ENCODE measurements around the gene NRG2. TPM values are rescaled to one million over a fixed set of nuclear protein-coding genes. Genes with fewer than 3 reads are reported as not detected.

Gene NRG2
- total and polyA plus RNA-seq, 12 donors = 1.8 to 16.7 (median 8.4) TPM

- Histone ChIP-seq H3K27me3 (no peaks in the 10 kb centered on the region), H3K4me3 (no peak overlapping the region), H3K4me1 (replicated peaks in 1 of 2) (peaks cover 11 to 20% of the 10 kb centered on the region in 2 donors), H3K27ac (peak overlapping the region in 2 of 5 donors; percentile 10 to 15), H3K9me3 (replicated peaks in 1 of 3) (no peaks in the 10 kb centered on the region), H3K36me3 (replicated peaks in 1 of 2) (no peaks in the 10 kb centered on the region)
- DNase-seq = peak in 1 of 7 donors; percentile 29
- WGBS, 4 donors = 13 to 27% (median 19%) methylated on average over 1 of the region's 1 CpG
- intact Hi-C loops (cut with DNase I) = no loop called here
- TF ChIP-seq POLR2A (IDR thresholded peaks at IDR 0.05) (no peak), CTCF (IDR thresholded peaks at IDR 0.05) (no peak)
These were observed 18.2 kb downstream of the NRG2 start for GRCh38 chr5:140024928-140025327.

- DNase-seq = no peak
- WGBS, 4 donors = 79 to 93% (median 87%) methylated on average over 6 of the region's 6 CpGs
- intact Hi-C loops (cut with DNase I) = no loop called here
- peaks cover 16 to 26% of the 10 kb centered on the region in 2 donors for H3K4me1 ChIP-seq (replicated peaks in 1 of 2)
- TF ChIP-seq POLR2A (IDR thresholded peaks at IDR 0.05) (no peak), CTCF (IDR thresholded peaks at IDR 0.05) (no peak)
- H3K36me3 ChIP-seq (replicated peaks in 1 of 2) = no peaks in the 10 kb centered on the region
- H3K4me3 ChIP-seq = no peak overlapping the region
- no peaks in the 10 kb centered on the region for H3K27me3 ChIP-seq
- H3K27ac ChIP-seq = no peak overlapping the region
- no peaks in the 10 kb centered on the region for H3K9me3 ChIP-seq (replicated peaks in 1 of 3)
These were observed 19.4 kb downstream of the NRG2 start for GRCh38 chr5:140023611-140024191.

- intact Hi-C loops (cut with DNase I) = no loop called here
- H3K27me3 ChIP-seq = no peaks in the 10 kb centered on the region
- peak overlapping the region; percentile 25 to 73 (median 36) for H3K27ac ChIP-seq
- 28 to 36% (median 29%) methylated on average over 4 of the region's 4 CpGs for WGBS, 4 donors
- no peaks in the 10 kb centered on the region for H3K36me3 ChIP-seq (replicated peaks in 1 of 2)
- no peak for TF ChIP-seq POLR2A (IDR thresholded peaks at IDR 0.05)
- H3K9me3 ChIP-seq (replicated peaks in 1 of 3) = no peaks in the 10 kb centered on the region
- DNase-seq = peak in 6 of 7 donors; percentile 39 to 76 (median 54)
- H3K4me3 ChIP-seq = no peak overlapping the region
- peaks cover 31 to 42% of the 10 kb centered on the region in 2 donors for H3K4me1 ChIP-seq (replicated peaks in 1 of 2)
These were observed 22.4 kb downstream of the NRG2 start for GRCh38 chr5:140020601-140021177.

- 47 to 52% (median 50%) methylated on average over 4 of the region's 4 CpGs for WGBS, 4 donors
- H3K27ac ChIP-seq = peak overlapping the region in 3 of 5 donors; percentile 22 to 68 (median 31)
- peaks cover 31 to 42% of the 10 kb centered on the region in 2 donors for H3K4me1 ChIP-seq (replicated peaks in 1 of 2)
- no peak for TF ChIP-seq CTCF (IDR thresholded peaks at IDR 0.05)
- TF ChIP-seq POLR2A (IDR thresholded peaks at IDR 0.05) = no peak
- intact Hi-C loops (cut with DNase I) = no loop called here
- no peaks in the 10 kb centered on the region for H3K9me3 ChIP-seq (replicated peaks in 1 of 3)
- no peak overlapping the region for H3K4me3 ChIP-seq
- DNase-seq = peak in 1 of 7 donors; percentile 31
- H3K27me3 ChIP-seq = no peaks in the 10 kb centered on the region
- H3K36me3 ChIP-seq (replicated peaks in 1 of 2) = no peaks in the 10 kb centered on the region
These were observed 24.0 kb downstream of the NRG2 start for GRCh38 chr5:140018920-140019644.

Data from adrenal gland (tissue), 12 donors.